ENCODE data around the gene C1RL. TPM values are rescaled to one million over a fixed set of nuclear protein-coding genes. Genes with fewer than 3 reads are reported as not detected.
A peak's percentile ranks its signal among the peaks of the same experiment; 100 is the strongest.

C1RL gene, protein sequence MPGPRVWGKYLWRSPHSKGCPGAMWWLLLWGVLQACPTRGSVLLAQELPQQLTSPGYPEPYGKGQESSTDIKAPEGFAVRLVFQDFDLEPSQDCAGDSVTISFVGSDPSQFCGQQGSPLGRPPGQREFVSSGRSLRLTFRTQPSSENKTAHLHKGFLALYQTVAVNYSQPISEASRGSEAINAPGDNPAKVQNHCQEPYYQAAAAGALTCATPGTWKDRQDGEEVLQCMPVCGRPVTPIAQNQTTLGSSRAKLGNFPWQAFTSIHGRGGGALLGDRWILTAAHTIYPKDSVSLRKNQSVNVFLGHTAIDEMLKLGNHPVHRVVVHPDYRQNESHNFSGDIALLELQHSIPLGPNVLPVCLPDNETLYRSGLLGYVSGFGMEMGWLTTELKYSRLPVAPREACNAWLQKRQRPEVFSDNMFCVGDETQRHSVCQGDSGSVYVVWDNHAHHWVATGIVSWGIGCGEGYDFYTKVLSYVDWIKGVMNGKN
- 10 to 100 TPM in 3 of 10 donors, 1 to 10 TPM in 7; 4.5 to 24.9 (median 7.5) TPM for total RNA-seq
- polyA plus RNA-seq, result 10 to 100 TPM in 1 of 2 donors, 1 to 10 TPM in 1; 8.3 to 22.3 TPM
- long read RNA-seq, donor 1, partial matches to known transcripts, result 0 of 2 reads
- long read RNA-seq, donor 1, other reads (novel, unspliced or antisense), result 1 of 2 reads
- long read RNA-seq, donor 2, partial matches to known transcripts, result 0 of 2 reads
- long read RNA-seq, donor 2, other reads (novel, unspliced or antisense), result 1 of 2 reads
- long read RNA-seq, donor 3, partial matches to known transcripts, result 0 of 4 reads
- long read RNA-seq, donor 3, other reads (novel, unspliced or antisense), result 2 of 4 reads

DNA sequence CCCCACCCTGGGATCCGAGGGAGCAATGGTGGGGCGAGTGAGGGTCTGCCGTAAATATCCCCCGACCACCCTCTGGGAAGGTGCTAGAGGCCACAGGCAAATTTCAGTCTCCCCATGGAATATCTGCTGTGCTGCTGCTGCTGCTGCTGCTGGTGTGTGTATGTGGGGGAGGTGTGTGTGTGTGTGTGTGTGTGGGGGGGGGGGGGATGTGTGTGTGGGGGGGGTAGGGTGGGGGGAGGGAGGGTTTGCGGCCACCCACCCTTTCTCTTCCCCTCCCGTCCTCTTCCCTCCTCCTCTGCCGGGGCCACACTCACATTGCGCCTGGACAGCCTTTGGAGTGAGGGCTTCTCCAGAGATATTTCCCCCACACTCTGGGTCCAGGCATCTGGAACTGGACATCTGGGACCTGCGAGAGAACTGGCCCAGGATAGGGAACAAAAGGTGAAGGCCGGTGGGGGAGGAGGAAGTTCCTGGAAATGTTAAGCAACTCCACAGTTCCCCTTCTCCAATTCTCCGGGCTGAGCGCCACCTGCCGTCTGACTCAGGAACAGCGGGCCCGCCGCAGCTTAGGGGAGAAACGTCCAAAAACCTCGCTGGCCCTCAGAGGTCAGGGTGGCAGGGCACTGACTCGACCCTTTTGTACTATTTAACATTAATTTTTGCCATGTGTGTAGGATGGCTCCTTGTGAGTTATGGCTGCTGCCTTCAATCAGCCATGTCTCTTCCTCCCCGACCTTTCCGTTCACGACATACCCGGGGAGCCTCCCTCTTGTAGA is at the start of gene C1RL:
Gene C1RL, minus strand, starts transcription at position 419 of the 776 bp plus-strand sequence. Its CDS starts 34 bp downstream, at position 385.
- peaks cover 0 to 44% (median 14%) of the 10 kb centered on the region in 9 donors for H3K4me1 ChIP-seq
- TF ChIP-seq, protein P1, sequence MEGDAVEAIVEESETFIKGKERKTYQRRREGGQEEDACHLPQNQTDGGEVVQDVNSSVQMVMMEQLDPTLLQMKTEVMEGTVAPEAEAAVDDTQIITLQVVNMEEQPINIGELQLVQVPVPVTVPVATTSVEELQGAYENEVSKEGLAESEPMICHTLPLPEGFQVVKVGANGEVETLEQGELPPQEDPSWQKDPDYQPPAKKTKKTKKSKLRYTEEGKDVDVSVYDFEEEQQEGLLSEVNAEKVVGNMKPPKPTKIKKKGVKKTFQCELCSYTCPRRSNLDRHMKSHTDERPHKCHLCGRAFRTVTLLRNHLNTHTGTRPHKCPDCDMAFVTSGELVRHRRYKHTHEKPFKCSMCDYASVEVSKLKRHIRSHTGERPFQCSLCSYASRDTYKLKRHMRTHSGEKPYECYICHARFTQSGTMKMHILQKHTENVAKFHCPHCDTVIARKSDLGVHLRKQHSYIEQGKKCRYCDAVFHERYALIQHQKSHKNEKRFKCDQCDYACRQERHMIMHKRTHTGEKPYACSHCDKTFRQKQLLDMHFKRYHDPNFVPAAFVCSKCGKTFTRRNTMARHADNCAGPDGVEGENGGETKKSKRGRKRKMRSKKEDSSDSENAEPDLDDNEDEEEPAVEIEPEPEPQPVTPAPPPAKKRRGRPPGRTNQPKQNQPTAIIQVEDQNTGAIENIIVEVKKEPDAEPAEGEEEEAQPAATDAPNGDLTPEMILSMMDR (IDR thresholded peaks at IDR 0.05), result peak; percentile 94 to 99 (median 97)

DNA sequence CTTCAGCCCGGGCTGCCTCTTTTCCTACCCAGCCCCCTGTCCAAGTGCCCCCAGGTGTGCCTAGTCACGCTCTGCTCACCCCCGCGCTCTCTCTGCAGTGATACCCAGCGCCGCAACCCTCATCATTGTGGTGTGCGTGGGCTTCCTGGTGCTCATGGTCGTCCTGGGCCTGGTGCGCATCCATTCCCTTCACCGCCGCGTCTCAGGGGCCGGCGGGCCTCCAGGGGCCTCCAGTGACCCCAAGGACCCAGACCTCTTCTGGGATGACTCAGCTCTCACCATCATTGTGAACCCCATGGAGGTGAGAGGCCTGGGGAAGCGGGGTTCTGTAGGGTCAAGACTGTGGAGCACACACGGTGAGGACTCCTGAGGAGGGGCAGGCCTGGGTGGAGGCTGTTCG is 48.4 kb upstream of the C1RL start:
- Histone ChIP-seq H3K36me3 (peaks cover 0 to 47% (median 0%) of the 10 kb centered on the region in 9 donors), H3K27me3 (peaks cover 0 to 2% (median under 1%) of the 10 kb centered on the region in 7 donors), H3K27ac (no peak overlapping the region), H3K9me3 (no peaks in the 10 kb centered on the region), H3K4me1 (no peaks in the 10 kb centered on the region), H3K4me3 (no peak overlapping the region)
- 94 to 95% methylated on average over 17 of the region's 17 CpGs for WGBS, 2 donors
- DNase-seq, result no peak
- TF ChIP-seq, protein P1 (IDR thresholded peaks at IDR 0.05), result no peak
- intact Hi-C loops (cut with DNase I), result no loop called here
- no peak for ATAC-seq

More for the DNA sequence above, at the start of gene C1RL:
- peaks cover 0 to 18% (median 0%) of the 10 kb centered on the region in 9 donors for H3K36me3 ChIP-seq
- H3K4me3 ChIP-seq, result peak within 1 kb of the TSS in 9 of 10 donors; percentile 41 to 70 (median 63)
- peak within 1 kb of the TSS; percentile 70 to 98 (median 89) for H3K27ac ChIP-seq
- intact Hi-C loops (cut with DNase I), result loop anchor here in 6 of 10 donors (1.0 to 10.0 kb wide), 5 partner anchors 47 to 164 kb away; partner anchors contain the start of genes C1S (in 5 of the 6), C12orf57 (in 1 of the 6) and RNU7-1 (in 1 of the 6)
- ATAC-seq, result peak; percentile 75 to 91 (median 88)
- peak; percentile 90 for DNase-seq
- H3K9me3 ChIP-seq, result peaks cover 0 to 13% (median 3%) of the 10 kb centered on the region in 11 donors
- no peaks in the 10 kb centered on the region for H3K27me3 ChIP-seq
- WGBS, 2 donors, result 15 to 22% methylated on average over 21 to 23 of the region's 23 CpGs

DNA sequence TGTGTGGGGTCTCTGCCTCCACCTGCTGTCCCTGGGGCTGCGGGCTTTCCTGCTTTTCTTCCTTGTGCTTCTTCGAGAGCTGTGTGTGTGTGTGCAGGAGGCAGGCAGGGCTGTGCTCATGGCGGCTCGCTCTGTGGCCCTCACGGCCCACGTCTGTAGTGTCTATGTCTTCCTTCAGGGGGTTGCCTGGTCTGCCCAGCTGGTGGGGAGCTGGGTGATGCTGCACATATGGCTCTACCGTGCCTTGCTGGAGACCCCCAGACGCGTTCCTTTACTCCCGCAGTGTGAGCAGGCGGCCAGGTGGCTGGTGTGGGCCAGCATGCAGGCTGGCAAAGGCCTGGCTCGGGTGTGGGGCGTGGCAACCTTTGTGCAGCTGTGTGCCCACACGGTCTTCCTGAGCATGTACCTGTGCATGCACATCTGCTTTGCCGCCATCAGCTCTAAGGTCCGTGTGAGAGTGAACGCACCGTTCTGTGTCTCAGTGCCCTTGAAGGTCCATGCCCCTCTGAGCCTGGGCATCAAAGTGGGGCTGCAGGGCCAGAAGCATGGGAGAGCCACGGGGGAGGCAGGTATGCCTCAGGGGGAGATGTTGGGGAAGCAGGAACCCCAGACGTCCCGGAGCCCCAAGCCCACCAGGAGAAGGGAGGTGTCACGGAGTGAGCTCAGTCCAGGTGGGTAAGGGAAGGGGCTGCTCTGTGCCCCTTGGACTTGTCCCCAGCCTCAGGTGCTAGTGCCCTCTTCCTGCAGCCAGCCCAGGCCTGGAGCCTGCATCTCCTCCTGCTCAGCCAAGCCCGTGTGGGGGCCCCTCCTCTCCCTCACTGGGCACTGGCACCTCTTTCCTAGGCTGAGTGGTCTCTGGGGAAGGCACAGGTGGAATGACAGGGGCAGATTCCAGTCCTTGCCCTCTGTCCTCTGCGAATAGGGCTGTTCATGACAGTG is 47.5 kb upstream of the C1RL start:
- no peaks in the 10 kb centered on the region for H3K27me3 ChIP-seq
- H3K9me3 ChIP-seq, result no peaks in the 10 kb centered on the region
- 89 to 90% methylated on average over 23 to 24 of the region's 24 CpGs for WGBS, 2 donors
- intact Hi-C loops (cut with DNase I), result no loop called here
- ATAC-seq (peak in 2 of 8 donors; percentile 12 to 31), DNase-seq (no peak)
- H3K27ac ChIP-seq, result no peak overlapping the region
- no peaks in the 10 kb centered on the region for H3K4me1 ChIP-seq
- H3K4me3 ChIP-seq, result no peak overlapping the region
- H3K36me3 ChIP-seq, result peaks cover 0 to 56% (median 0%) of the 10 kb centered on the region in 9 donors
- TF ChIP-seq, protein P1 (IDR thresholded peaks at IDR 0.05), result no peak

Measured in heart right ventricle (tissue), 16 donors.